ENCODE results near the gene ARL11.
"Not testable (repeated sequence)": the region's sequence is repeated elsewhere in the genome, so short reads cannot be mapped to it uniquely, and the experiment has no call there.

ARL11 gene

DNA sequence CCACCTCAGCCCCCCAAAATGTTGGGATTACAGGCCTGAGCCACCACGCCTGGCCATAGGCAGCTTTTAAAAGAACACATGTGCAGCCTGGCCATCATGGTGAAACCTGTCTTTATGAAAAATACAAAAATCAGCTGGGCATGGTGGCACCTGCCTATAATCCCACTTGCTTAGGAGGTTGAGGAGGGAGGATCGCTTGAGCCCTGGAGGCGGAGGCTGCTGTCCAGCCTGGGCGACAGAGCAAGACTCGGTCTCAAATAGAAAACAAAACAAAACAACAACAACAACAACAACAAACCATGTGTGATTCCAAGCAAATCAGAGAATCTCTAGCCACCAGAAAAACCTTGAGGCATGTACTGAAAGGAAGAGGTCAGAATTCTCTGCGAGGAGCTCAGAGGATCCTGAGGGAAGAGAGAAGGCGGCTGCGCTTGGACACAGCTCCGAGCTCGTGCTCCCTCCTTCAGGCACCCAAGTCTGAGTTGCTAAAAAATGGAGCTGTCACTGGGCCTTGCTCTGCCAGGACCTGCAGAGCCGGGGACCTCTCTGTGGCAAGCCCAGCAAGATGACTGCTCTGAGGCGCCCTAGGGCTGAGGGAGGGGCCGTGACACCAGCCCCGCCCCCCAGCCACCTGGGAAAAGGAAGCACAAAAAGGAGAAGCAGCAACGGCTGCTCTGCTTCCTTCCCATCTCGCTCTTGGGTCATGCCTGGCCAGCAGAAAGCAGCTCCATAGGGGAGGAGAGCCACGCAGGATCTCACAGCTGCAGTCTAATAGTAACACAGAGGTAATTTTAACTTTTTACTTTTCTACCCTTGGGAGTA is at the start of gene ARL11:
TSS of gene ARL11 (plus strand) at position 677 of the 822 bp plus-strand sequence. CDS start 1,941 bp downstream, outside the sequence.
- peak; percentile 74 for DNase-seq
- Mint-ChIP-seq H3K4me1 (peaks cover 18% of the 10 kb centered on the region), H3K36me3 (no peaks in the 10 kb centered on the region), H3K4me3 (peak within 1 kb of the TSS; percentile 90), H3K9me3 (no peaks in the 10 kb centered on the region), H3K27me3 (peaks cover 12% of the 10 kb centered on the region), H3K27ac (peak within 1 kb of the TSS; percentile 78)
- CTCF ChIA-PET, result interaction anchor here (0.8 to 0.9 kb wide), 2 partner anchors 20 to 42 kb away, joined by 3 to 4 read pairs; no protein-coding TSS in a partner anchor

DNA sequence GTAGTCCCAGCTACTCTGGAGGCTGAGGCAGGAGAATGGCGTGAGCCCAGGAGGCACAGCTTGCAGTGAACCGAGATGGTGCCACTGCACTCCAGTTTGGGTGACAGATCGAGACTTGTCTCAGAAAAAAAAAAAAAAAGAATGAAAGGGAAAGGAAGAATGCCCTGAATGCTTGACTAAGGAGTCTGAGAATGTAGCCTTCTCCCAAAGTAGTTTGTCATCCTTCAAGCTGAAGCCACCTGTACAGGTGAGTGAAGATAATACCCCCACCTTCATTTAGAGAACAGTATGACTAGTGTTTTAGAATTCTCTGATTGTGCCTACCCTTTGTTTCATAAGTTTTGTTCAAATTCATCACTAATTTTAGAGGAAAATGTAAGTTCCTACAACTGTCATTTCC is 48.8 kb upstream of the ARL11 start:
- no peaks in the 10 kb centered on the region for H3K27me3 Mint-ChIP-seq
- no peaks in the 10 kb centered on the region for H3K9me3 Mint-ChIP-seq
- DNase-seq, result no peak
- CTCF ChIA-PET, result no interaction called here
- no peak overlapping the region for H3K27ac Mint-ChIP-seq
- H3K36me3 Mint-ChIP-seq, result peaks cover 26% of the 10 kb centered on the region
- peaks cover 21% of the 10 kb centered on the region for H3K4me1 Mint-ChIP-seq
- H3K4me3 Mint-ChIP-seq, result no peak overlapping the region

DNA sequence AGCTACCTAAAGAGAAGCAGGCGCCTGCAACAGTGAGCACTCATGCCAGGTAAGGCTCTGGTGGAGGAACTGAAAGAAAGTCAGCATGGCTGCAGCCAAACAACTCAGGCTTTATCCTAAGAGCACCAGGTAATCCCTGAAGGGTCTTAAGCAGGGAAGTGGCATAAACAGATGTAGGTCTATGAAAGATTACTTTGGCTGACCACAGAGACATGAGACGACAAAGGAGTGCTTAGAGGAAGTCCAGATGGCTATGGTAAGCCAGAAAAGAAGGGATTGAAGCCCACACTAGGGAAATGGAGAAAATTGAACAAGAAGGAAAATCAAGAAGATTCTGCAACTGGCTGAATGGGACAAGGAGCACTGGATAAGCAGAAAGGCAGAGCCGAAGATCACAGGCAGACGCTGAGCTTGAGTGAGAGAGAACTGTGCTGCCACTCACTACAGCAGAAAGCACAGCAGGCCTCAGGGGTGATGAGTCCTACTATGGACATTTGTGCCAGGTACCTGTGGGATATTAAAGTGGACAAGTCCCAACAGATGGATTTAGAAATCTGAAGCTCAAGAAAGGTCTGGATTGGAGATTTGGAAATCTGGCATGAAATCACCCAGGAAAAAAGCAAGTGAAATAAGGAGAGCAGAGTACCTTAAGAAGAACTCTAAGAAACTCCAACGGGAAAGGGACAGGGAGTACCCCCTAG is 47.2 kb upstream of the ARL11 start:
- CTCF ChIA-PET, result no interaction called here
- Mint-ChIP-seq H3K27ac (no peak overlapping the region), H3K4me1 (peaks cover 29% of the 10 kb centered on the region)

DNA sequence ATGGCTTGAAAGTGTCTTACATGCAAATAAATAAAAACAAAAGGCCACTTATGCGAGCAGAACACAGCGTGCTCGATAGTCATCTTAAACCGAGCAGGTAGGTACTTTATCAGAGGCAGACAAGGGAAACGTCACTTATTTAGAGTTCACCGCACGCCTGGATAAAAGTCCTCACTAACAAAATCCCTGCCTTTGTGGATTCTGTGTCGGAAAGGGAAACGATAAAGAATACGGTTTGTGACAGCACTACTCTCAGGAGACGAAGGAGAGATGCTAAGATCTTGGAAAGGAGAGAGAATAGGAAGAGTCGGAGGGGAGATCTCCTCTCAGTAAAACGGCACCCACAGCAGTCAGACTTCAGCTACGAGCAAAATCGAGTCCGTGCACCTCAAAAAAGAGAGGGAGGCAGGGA is 43.5 kb upstream of the ARL11 start:
- Mint-ChIP-seq H3K9me3 (no peaks in the 10 kb centered on the region), H3K4me3 (peak overlapping the region; percentile 81), H3K27ac (peak overlapping the region; percentile 89), H3K36me3 (peaks cover 16% of the 10 kb centered on the region), H3K27me3 (peaks cover 4% of the 10 kb centered on the region), H3K4me1 (peaks cover 37% of the 10 kb centered on the region)
- DNase-seq, result peak; percentile 23
- CTCF ChIA-PET, result no interaction called here

More for the DNA sequence above, 47.2 kb upstream of the ARL11 start:
- Mint-ChIP-seq H3K27me3 (peaks cover 4% of the 10 kb centered on the region), H3K36me3 (peaks cover 23% of the 10 kb centered on the region), H3K4me3 (no peak overlapping the region), H3K9me3 (no peaks in the 10 kb centered on the region)
- no peak for DNase-seq

DNA sequence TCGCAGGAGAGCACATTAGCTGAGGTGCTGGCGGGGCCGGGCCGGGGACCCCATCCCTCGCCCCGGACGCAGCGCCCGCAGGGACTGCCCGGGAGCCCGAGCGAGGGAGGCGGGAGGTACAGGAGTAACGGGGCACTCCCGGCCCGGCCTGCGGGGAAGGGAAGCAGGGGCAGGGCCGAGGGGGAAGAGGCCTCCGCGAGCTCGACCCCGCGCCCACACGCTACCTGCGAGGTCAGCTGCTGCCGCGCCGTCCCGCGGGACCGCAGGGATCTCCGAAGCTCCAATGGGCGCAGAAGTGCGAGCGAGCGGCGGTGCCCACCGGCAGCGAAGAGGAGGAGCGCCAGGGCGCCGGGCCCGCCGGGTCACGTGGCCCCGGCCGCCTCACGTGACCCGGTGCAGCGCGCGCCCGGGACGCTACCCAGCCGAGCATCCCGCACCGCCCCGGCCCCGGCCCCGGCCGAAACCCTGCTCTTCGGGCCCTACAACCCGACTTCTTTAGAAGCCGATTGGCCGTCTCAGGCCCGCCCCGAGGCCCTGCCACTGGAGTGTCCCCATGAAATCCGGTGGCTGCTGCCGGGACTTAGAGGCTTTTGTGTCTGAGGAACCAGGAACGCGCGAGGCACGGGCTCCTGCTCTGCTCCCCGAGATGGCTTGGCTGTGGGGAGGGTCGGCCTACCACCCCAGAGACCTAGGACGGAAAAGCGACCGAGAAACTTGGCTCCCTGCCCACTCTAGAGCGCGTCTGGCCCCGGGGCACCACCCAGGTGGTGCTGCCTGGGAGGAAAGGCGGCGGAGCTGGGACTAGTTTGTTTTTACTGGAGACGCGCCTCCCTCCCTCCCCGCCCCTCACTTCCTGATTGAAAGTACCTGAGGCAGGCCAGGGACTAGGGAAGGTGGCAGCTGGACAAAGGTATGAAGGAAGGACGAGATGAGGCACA is 42.8 kb upstream of the ARL11 start, which contains the start of gene RCBTB1:
TSS of gene RCBTB1 (minus strand) at position 339 of the 938 bp plus-strand sequence. CDS start 18,279 bp downstream, outside the sequence.
- Mint-ChIP-seq H3K36me3 (peaks cover 12% of the 10 kb centered on the region), H3K9me3 (no peaks in the 10 kb centered on the region), H3K4me1 (peaks cover 37% of the 10 kb centered on the region), H3K27ac (peak within 1 kb of the TSS; percentile 89), H3K4me3 (peak within 1 kb of the TSS; percentile 81), H3K27me3 (peaks cover 9% of the 10 kb centered on the region)
- DNase-seq, result peak; percentile 82
- CTCF ChIA-PET, result no interaction called here

DNA sequence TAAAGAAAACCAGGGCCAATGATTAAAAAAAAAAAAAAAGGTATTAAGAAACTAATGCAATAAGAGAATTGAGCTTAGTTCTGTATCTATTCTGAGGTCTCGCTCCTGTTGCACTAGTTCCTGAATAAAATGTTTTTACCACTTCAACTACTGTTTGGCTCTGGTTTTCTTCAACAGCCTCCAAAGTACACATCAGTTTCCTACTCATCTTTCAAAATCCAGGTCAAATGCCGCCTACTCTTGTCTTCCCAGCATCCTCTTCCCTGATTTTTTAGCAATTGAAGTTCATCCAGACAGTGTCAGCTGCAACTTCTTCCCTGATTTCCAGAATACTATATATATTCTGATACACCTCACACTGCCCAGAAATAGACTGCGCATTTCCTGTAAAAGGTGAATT is 41.6 kb upstream of the ARL11 start:
- DNase-seq, result no peak
- H3K27ac Mint-ChIP-seq, result no peak overlapping the region
- H3K4me1 Mint-ChIP-seq, result peaks cover 30% of the 10 kb centered on the region
- peaks cover 4% of the 10 kb centered on the region for H3K36me3 Mint-ChIP-seq
- peak overlapping the region; percentile 76 for H3K4me3 Mint-ChIP-seq
- peaks cover 13% of the 10 kb centered on the region for H3K27me3 Mint-ChIP-seq
- CTCF ChIA-PET, result no interaction called here
- no peaks in the 10 kb centered on the region for H3K9me3 Mint-ChIP-seq

DNA sequence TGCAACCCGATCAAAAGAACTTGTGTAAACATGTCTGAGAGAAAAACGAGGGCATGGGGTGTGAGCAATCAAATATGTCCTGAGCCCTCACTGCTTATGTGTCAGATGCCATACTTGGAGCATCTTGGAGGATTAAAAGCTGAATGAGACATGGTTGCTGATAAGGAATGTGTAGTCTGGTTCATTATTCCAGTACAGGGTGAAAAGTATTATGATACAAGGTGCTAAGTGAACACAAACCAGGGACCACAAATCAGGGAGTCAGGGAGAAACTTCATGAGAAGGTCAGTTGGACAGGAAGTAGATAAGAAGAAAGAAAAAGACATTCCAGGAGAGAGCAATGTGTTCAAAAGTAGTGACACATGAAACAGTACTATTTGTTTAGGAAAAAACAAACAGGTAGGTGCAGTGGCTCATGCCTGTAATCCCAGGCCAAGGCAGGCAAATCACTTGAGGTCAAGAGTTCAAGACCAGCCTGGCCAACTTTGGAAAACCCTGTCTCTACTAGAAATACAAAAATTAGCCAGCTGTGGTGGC is 40.9 kb upstream of the ARL11 start:
- peaks cover 13% of the 10 kb centered on the region for H3K27me3 Mint-ChIP-seq
- H3K36me3 Mint-ChIP-seq, result peaks cover 2% of the 10 kb centered on the region
- no peaks in the 10 kb centered on the region for H3K9me3 Mint-ChIP-seq
- H3K27ac Mint-ChIP-seq, result no peak overlapping the region
- CTCF ChIA-PET, result interaction anchor here (1.5 kb wide), 1 partner anchor 14 kb away, joined by 4 read pairs; no protein-coding TSS in a partner anchor
- H3K4me1 Mint-ChIP-seq, result peaks cover 28% of the 10 kb centered on the region
- DNase-seq, result no peak
- H3K4me3 Mint-ChIP-seq, result no peak overlapping the region

DNA sequence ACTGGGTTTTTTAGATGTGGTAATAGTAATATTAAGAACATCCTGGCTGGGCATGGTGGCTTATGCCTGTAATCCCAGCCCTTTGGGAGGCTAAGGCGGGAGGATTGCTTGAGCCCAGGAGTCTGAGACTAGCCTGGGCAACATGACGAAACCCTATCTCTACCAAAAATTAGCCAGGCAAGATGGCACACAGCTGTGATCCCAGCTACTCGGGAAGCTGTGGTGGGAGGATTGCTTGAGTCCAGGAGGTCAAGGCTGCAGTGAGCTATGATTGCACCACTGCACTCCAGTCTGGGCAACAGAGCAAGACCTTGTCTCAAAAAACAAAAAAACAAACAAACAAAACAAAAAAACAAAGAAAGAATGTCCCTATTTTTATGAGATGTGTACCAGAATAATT is 37.6 kb upstream of the ARL11 start:
- H3K9me3 Mint-ChIP-seq, H3K27ac Mint-ChIP-seq, H3K36me3 Mint-ChIP-seq, CTCF ChIA-PET, DNase-seq, H3K4me3 Mint-ChIP-seq: not testable (repeated sequence)
- Mint-ChIP-seq H3K27me3 (peaks cover 11% of the 10 kb centered on the region), H3K4me1 (peaks cover 11% of the 10 kb centered on the region)

DNA sequence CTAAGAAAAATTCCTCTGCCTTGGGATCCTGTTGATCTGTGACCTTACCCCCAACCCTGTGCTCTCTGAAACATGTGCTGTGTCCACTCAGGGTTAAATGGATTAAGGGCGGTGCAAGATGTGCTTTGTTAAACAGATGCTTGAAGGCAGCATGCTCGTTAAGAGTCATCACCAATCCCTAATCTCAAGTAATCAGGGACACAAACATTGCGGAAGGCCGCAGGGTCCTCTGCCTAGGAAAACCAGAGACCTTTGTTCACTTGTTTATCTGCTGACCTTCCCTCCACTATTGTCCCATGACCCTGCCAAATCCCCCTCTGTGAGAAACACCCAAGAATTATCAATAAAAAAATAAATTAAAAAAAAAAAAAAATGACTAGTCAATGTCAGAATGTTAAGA is 34.4 kb upstream of the ARL11 start:
- DNase-seq, H3K4me3 Mint-ChIP-seq, H3K27ac Mint-ChIP-seq, H3K9me3 Mint-ChIP-seq, H3K36me3 Mint-ChIP-seq, CTCF ChIA-PET, H3K4me1 Mint-ChIP-seq: not testable (repeated sequence)
- peaks cover 12% of the 10 kb centered on the region for H3K27me3 Mint-ChIP-seq

DNA sequence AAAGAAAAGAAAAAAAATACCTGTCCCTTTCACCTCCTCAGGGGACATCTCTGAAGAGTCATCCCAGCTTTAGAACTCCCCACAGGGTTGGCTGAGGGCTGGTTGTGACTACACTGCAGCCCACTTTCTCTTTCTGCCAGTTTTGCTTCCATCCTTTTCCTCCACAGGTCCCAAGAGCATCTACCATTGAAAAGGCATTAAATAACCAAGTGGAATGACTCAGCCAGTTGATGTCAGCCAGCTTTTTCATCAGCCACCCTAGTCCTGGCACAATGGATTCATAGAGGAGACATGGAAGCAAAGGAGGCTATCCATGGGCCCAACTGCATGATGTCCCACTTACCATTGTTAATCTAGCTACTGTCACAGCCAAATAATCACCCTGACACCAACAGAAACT is 33.7 kb upstream of the ARL11 start:
- H3K27me3 Mint-ChIP-seq, result peaks cover 13% of the 10 kb centered on the region
- CTCF ChIA-PET, result interaction anchor here (0.6 kb wide), 1 partner anchor 701 kb away, joined by 3 read pairs; no protein-coding TSS in a partner anchor
- H3K27ac Mint-ChIP-seq, result no peak overlapping the region
- no peaks in the 10 kb centered on the region for H3K4me1 Mint-ChIP-seq
- H3K9me3 Mint-ChIP-seq, result no peaks in the 10 kb centered on the region
- H3K36me3 Mint-ChIP-seq, result no peaks in the 10 kb centered on the region
- no peak for DNase-seq
- no peak overlapping the region for H3K4me3 Mint-ChIP-seq

DNA sequence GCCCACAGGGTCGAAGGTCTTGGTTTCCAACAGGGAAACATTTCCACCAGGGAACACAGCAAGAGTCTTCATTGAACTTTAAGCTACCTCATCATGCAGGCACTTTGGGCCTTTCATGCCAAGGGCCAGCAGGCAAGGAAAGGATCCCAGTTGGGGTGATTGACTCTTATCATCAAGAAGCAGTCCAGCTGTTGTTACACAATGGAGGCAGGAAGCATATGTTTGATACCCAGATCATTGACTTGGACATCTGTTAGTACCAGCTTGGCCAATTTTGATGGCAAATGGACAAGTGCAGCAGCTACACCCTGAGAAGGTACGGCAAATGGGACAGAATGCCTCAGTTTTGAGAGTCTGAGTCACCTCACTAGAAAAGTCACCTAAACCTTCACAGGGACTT is 32.1 kb upstream of the ARL11 start:
- Mint-ChIP-seq H3K36me3 (no peaks in the 10 kb centered on the region), H3K4me1 (no peaks in the 10 kb centered on the region), H3K9me3 (no peaks in the 10 kb centered on the region), H3K27me3 (peaks cover 4% of the 10 kb centered on the region), H3K4me3 (no peak overlapping the region), H3K27ac (no peak overlapping the region)
- CTCF ChIA-PET, result no interaction called here
- DNase-seq, result no peak

DNA sequence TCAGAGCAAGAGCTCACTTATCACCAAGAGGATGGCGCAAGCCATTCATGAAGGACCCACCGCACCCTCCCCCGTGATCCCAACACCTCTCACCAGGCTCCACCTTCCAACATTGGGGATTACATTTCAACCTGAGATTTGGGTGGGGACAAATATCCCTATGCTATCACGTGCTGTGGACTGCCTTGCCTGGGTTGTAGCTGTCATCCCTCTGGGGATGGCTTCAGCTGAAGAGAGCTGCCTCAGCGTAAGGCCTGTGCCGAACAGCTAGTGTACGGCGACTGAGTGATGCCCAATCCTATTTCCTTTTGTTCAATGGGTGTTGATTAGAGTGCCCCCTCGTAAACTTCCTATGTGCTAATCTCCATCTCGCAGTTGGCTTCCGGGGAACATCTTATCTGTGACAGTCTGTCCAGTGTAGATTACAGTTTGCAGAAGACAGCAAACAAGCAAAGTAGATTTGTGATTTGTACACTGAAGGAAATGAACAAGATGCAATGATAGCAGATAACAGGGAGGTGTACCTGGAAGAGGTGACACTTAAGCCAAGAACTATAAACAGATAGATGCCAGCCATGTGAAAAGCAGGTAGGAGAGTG is 31.2 kb upstream of the ARL11 start:
- H3K9me3 Mint-ChIP-seq, result no peaks in the 10 kb centered on the region
- CTCF ChIA-PET, result no interaction called here
- no peaks in the 10 kb centered on the region for H3K36me3 Mint-ChIP-seq
- no peak overlapping the region for H3K27ac Mint-ChIP-seq
- no peak for DNase-seq
- no peak overlapping the region for H3K4me3 Mint-ChIP-seq
- peaks cover 4% of the 10 kb centered on the region for H3K27me3 Mint-ChIP-seq
- H3K4me1 Mint-ChIP-seq, result no peaks in the 10 kb centered on the region

DNA sequence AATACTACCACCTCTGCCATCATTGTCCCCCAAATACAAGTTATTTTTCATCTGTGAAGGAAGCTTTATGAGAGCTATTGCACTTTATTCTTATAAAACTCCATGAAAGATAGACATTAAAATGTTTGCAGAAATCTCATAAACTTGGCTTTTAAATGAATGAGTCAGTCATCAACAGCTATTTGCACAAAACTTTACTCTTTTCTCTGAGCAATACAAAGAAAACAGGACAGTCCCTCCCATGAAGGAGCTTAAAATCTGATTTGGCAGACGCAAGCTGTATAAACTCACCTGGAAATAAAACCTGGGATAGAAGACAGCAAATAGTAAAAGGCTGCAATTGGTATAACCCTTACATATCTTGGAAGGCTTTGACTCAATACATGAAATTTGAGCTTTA is 26.3 kb upstream of the ARL11 start:
- H3K4me3 Mint-ChIP-seq, result no peak overlapping the region
- CTCF ChIA-PET, result interaction anchor here (0.5 to 1.2 kb wide), 2 partner anchors 14 to 53 kb away, joined by 3 to 4 read pairs; no protein-coding TSS in a partner anchor
- H3K4me1 Mint-ChIP-seq, result peaks cover 2% of the 10 kb centered on the region
- H3K27ac Mint-ChIP-seq, result no peak overlapping the region
- no peak for DNase-seq
- no peaks in the 10 kb centered on the region for H3K36me3 Mint-ChIP-seq
- no peaks in the 10 kb centered on the region for H3K9me3 Mint-ChIP-seq
- H3K27me3 Mint-ChIP-seq, result peaks cover 4% of the 10 kb centered on the region

Measured in activated naive CD4-positive, alpha-beta T cell treated with anti-CD3 and anti-CD28 coated beads, Interleukin-2, amount 10 ng/mL, durations not matched to agents 7 days and 5 days (primary cell).